GM10266 (cell line): ENCODE measurements around the gene RFFL.
A peak's percentile ranks its signal among the peaks of the same experiment; 100 is the strongest.

Experiments used
- DNase-seq: peaks from one replicate; pipeline ENCODE4 v3.0.0; 2012; ENCODE audit errors: extremely low spot score
- CTCF ChIP-seq: IDR thresholded peaks from 2 replicates; pipeline ENCODE4 v1.5.1; 2012; ENCODE audit warnings: mild to moderate bottlenecking, low read depth; ENCODE audit not compliant: control insufficient read depth, insufficient read depth; ENCODE audit errors: missing control alignments

The RFFL gene

GRCh38 chr17:34980353-34980680, 83.2 kb downstream of the RFFL start, which contains the start of gene LIG3:
Gene LIG3 (plus strand): TSS chr17:34980512. CDS start chr17:34983006, 2,494 bp downstream.
- no peak for TF ChIP-seq CTCF
- peak; percentile 96 for DNase-seq

GRCh38 chr17:34979650-34980352, 83.7 kb downstream of the RFFL start:
- no peak for DNase-seq
- no peak for TF ChIP-seq CTCF

GRCh38 chr17:34979153-34979552, 84.4 kb downstream of the RFFL start:
- TF ChIP-seq CTCF = no peak

GRCh38 chr17:34974794-34975785, 88.4 kb downstream of the RFFL start:
- no peak for TF ChIP-seq CTCF

More at GRCh38 chr17:34979153-34979552, 84.4 kb downstream of the RFFL start:
- DNase-seq = no peak

GRCh38 chr17:34974179-34974578, 89.3 kb downstream of the RFFL start:
- TF ChIP-seq CTCF = no peak
- DNase-seq = no peak

More at GRCh38 chr17:34974794-34975785, 88.4 kb downstream of the RFFL start:
- DNase-seq = no peak

GRCh38 chr17:34961093-34961911, 102.2 kb downstream of the RFFL start, which contains the start of the genes CCT6B and ZNF830:
Gene CCT6B (minus strand): TSS chr17:34961460. CDS start chr17:34961393, 67 bp downstream.
Gene ZNF830 (plus strand): TSS chr17:34961540. CDS start chr17:34961567, 27 bp downstream.
- peak; percentile 88 for DNase-seq
- TF ChIP-seq CTCF = no peak
